NCI-H2107 (cell line): ENCODE measurements around the gene ULK1.
"Not testable (repeated sequence)": the region's sequence is repeated elsewhere in the genome, so short reads cannot be mapped to it uniquely, and the experiment has no call there.

ENCODE experiments used
- DNase-seq: peaks from one replicate; lab custom pipeline; 2025; lab: John Stamatoyannopoulos, UW

Gene ULK1

DNA sequence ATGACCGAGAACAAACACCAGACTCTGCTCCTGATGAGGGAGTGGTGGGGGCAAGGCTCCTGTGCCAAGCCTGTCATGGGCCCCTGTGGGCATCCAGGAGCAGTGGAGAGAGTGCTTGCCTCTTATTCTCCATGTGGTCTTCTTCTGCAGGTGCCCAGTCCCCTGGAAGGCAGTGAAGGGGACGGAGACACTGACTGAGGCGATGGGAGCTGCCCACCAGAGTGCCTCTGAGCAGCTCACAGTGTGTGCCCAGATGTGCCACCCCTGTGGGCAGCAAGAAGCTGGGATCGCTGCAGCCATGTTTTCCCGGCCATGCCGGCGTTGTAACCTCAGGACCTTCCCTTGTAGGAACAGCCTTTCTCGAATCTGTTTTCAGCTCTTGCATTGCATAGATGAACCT, 49.0 kb downstream of the ULK1 start:
- DNase-seq, result no peak

DNA sequence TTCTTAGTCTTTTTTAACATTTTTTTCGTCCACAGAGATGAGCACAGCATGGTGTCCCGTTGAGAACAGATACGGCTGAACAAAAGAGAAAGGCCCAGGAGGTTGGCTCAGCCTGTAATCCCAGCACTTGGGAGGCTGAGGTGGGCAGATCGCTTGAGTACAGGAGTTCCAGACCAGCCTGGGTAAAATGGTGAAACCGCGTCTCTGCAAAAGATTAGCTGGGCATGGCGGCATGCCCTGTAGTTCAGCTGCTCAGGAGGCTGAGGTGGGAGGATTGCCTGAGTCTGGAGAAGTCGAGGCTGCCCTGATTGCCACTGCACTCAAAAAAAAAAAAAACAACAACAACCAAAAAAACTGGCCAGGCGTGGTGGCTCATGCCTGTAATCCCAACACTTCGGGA, 49.5 kb downstream of the ULK1 start:
- DNase-seq, result no peak

DNA sequence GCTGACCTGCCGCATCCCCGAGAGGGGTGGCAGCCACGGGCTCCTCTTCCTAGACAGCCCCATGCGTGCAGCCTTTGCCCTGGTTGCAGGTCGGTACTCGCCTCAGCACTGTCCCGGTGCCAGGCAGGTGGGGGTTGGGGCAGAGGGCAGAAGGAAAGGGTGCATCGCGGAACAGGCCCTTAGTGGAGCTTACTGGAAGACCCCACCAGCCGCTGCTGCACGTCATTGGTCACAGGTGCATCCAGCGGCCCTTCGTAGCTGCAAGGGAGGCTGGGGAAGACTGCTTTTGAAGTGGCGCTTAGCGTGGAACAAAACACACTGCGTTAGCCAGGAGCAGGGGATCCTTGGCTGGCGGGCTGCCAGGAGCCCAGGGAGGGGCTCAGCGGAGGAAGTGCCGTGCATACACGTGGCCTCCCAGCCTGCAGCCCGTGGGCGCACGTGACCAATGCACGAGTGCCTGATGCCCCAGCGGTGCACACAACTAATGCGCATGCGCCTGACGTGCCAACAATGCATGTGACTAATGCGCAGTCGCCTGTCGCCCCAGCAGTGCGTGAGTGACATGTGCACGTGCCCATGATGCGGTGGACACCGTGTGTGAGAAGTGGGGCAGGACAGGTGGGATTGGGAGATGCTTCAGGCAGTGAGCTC, 50.3 kb downstream of the ULK1 start:
- DNase-seq, result no peak

DNA sequence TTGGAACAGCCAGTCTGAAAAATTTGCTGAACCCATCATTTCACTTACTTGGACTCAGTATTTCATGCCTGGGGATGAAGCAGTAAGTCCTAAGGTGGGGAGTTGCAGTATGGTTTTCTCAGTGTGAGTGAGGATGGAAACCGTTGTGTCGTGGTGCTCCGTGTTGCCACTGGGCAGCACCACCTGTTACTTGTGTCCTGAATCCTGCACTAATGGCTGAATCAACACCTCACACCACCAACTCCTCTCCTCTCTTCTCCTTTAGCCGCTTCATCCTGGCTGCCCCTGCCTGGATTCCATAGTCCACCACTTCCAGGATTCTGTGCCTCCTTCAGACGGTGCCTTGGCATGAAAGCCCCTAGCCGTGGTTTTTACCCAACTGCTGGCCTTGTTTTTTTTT, 52.3 kb downstream of the ULK1 start:
- DNase-seq, result no peak

DNA sequence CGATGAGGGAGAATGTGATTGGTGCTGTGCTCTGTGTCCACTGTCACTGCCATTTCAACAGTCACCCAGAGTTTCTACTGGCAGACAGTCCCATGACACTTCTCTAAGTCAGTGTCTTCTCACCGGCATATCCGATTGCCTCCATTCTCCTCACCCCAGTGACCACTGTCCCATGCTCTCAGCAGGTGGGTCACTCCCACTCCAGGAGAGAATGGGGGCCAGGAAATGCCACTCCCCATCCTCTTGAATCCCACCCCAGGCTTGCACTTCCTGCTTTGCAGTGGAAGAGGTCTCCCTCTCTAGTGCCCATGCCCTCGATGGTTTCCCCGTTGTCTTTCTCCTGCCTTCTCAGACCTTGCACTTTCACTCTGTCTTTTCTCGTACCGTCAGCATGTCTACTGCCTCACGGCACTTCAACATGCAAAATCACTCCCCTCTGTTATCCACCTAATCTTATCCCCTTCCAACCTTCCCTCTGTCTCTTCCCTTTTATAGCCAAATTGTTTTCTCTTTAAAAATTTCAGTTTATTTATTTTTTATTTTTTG, 53.1 kb downstream of the ULK1 start:
- no peak for DNase-seq

DNA sequence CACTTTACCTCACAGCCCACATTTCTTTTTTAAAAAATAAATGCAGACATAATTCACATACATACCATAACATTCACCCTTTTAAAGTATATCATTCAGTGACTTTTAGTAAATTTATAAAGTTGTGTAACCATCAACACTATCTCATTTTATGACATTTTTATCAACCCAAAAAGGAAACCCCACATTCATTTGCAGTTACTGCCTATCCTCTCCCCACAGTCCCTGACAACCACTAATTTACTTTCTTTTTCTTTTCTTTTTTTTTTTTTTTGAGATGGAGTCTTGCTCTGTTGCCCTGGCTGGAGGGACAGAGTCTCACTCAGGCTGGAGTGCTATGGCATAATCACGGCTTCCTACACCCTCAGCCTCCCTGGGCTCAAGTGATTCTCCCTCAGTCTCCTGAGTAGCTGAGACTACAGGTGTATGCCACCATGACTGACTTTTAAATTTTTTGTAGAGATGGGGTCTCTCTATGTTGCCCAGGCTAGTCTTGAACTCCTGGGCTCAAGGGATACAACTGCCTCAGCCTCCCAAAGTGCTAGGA, 53.8 kb downstream of the ULK1 start:
- no peak for DNase-seq

DNA sequence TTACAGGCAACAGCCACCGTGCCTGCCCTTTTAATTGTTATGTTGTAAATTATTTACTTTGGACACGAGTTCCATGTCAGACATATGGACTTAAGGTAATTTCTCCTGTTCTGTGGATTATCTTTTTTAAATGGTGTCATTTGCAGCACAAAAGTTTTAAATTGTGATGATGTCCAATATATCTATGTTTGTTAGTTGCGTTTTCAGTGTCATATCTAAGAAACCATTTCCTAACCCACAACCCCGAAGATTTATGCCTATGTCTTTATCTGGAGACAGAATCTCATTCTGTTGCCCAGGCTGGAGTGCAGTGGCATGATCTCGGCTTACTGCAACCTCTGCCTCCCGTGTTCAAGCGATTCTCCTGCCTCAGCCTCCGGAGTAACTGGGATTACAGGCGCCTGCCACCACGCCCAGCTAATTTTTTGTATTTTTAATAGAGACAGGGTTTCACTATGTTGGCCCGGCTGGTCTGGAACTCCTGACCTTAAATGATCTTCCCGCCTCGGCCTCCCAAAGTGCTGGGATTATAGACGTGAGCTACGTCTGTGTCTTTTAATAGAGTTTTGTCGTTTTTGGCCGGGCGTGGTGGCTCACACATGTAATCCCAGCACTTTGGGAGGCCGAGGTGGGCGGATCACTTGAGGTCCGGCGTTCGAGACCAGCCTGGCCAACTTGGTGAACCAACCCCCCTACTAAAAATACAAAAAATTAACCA, 54.5 kb downstream of the ULK1 start:
- DNase-seq, result not testable (repeated sequence)

DNA sequence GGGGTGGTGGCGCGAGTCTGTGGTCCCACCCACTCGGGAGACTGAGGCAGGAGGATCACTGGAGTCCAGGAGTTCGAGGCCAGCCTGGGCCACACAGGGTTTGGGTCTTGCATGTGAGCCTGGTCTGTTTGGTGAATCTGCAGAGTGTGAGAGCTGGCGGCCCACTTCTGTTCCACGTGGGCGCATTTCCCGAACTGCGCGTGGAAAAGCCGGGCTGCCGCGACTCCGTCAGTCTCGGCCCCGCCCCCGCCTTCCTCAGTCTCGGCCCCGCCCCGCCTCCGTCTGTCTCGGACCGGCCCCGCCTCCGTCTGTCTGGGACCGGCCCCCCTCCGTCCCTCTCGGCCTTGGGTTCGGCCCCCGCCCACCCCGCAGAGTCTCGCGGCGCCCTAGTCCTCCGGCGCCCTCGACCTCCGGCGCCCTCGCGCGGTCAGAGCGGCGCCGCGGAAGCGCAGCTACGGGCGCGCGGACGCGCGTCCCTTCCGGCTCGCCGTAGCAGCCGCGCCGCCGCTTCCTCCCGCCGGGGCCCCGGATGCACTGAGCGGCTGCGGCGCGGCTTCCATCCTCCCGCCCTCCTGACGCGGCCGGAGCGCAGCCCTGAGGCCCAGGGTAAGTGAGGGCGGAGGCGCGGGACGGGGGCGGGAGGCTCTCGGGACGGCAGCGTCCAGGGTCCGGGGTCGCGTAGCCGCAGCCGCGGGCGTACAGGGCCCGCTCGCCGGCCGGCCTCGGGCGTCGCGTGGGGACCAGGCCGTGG, 55.2 kb downstream of the ULK1 start, which contains the start of gene EP400:
Gene EP400, plus strand, starts transcription at position 512 of the 751 bp plus-strand sequence. CDS start 10,678 bp downstream, outside the sequence.
- peak; percentile 84 for DNase-seq

DNA sequence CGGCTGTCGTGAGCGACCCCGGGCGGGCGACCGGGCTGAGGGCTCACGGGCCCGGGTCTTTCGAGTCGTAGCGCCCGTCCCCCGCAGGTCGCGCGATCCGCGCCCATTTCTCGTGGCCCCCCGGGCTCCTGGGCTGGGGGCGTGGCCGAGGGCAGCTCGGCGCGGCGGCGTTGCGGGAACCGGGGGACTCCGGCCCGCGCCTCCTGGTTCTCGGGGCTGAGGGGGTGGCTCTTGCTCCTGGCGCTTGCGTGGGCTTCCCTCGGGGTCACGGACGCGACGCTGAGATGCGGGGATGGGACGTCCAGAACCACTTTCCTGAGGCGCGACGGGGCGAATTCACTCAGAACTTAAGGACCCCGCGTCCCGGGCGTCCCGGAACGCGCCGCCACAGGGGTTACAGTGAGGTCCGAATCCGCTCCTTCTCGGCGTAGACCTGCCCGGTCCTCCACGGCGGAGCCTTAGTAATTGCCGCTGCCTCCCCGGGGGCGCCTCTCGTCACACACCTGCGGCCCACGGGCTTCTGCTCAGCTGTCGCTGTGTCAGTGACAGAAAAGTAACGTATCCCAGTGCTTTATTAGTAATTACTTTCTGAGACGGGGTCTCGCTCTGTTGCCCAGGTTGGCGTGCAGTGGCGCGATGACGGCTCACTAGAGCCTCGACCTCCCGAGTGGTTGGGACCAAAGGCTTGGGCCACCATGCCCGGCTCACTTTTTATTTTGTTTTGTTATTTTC, 55.9 kb downstream of the ULK1 start:
- peak; percentile 13 for DNase-seq

DNA sequence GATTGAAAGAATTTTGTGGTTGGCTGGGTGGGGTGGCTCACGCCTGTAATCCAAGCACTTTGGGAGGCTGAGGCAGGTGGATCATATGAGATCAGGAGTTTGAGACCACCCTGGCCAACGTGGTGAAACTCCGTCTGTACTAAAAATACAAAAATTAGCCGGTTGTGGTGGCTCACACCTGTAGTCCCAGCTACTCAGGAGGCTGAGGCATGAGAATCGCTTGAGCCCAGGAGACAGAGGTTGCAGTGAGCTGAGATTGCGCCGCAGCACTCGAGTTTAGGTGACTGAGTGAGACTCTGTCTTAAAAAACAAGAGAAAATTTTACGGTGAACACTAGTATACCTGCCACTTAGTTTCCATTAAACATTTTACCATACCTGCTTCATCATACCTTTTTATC, 59.4 kb downstream of the ULK1 start:
- not testable (repeated sequence) for DNase-seq

DNA sequence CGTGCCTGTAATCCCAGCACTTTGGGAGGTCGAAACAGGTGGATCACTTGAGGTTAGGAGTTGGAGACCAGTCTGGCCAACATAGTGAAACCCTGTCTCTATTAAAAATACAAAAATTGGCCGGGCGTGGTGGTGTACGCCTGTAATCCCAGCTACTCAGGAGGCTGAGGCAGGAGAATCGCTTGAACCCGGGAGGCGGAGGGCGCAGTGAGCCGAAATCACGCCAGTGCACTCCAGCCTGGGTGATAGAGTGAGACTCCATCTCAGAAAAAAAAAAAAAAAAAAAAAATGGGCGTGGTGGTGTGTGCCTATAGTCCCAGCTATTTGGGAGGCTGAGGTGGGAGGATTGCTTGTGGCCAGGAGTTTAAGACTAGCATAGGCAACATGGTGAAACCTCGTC, 60.0 kb downstream of the ULK1 start:
- DNase-seq, result not testable (repeated sequence)

DNA sequence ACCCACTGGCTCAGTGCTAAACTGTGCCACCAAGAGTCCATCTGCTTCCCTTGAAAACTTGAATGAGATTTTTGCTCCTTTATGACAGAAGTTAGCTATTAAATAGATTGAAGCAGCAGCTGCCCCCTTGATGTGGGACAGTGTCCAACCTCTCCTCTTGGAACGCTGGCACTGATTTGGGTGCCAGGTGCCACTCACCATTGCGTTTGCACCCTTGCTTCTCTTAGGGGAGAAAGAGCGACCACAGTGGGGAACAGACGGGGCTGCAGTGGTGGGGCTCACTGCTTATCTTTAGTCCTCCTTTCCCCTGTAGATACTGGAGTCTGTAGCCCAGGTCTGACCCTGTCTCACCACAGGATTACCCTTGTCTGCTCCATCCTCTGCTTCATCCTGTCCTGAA, 64.7 kb downstream of the ULK1 start:
- no peak for DNase-seq

DNA sequence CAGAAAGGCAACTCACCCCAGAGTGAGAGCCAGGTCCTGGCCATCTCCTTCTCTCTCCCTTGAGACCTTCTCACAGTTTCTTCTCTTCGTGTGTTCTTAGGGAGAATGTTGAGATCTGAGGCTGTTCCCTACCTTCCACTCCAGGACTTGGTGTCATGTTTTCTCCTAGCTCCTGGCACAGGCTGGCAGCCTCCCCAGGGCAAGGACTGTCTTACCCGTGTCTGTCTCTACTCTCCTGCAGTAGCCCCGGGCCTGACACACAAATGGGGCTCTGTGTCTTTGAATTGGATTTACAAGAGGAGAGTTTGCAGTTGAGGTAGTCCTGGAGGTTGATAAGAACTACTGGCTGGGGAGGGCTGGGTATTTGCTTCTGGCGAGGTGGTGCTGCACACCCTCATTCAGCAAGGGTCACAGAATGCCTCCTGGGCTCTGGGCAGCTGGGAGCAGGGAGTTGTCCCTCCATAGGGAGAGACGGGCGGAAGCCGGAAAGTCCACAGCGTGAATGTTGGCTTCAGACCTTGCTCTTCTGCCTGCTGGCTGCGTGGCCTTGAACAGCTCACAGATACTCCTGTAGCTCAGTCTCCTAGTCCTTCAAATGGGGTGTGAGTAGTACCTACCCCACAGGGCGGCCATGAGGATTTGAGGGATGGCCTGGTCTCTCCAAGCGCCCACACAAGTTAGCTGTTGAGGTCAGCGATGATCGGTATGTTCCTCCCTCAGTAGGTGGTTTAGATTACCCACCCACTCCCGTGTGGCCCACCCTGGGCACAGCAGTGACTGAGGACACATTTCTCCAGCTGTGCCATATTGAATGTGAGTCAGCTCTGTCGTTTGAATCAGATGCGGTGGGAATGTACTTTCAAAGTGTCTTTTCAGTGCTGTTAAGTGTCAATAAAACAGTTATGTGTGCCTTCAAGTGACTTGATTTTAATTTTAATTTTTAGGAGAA, 65.5 kb downstream of the ULK1 start:
- DNase-seq, result no peak

DNA sequence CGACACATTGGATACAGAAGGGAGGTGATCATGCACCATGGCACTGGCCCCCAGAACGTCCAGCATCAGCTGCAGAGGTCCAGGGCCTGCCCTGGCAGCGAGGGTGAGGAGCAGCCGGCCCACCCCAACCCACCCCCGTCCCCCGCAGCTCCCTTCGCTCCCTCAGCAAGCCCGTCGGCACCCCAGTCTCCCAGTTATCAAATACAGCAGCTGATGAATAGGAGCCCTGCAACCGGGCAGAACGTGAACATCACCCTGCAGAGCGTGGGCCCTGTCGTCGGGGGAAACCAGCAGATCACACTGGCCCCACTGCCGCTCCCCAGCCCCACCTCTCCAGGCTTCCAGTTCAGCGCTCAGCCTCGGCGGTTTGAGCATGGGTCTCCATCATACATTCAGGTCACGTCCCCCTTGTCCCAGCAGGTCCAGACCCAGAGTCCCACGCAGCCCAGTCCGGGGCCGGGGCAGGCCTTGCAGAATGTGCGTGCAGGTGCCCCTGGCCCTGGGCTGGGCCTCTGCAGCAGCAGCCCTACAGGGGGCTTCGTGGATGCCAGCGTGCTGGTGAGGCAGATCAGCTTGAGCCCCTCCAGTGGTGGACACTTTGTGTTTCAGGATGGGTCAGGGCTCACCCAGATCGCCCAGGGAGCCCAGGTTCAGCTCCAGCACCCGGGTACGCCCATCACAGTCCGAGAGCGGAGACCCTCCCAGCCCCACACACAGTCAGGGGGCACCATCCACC, 66.3 kb downstream of the ULK1 start:
- not testable (repeated sequence) for DNase-seq

DNA sequence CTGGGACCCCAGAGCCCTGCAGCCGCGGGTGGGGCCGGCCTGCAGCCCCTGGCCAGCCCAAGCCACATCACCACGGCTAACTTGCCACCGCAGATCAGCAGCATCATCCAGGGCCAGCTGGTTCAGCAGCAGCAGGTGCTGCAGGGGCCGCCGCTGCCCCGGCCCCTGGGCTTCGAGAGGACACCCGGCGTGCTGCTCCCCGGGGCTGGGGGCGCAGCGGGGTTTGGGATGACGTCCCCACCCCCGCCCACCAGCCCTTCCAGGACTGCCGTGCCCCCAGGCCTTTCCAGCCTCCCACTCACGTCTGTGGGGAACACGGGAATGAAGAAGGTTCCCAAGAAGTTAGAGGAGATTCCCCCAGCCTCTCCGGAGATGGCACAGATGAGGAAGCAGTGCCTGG, 66.9 kb downstream of the ULK1 start:
- not testable (repeated sequence) for DNase-seq

DNA sequence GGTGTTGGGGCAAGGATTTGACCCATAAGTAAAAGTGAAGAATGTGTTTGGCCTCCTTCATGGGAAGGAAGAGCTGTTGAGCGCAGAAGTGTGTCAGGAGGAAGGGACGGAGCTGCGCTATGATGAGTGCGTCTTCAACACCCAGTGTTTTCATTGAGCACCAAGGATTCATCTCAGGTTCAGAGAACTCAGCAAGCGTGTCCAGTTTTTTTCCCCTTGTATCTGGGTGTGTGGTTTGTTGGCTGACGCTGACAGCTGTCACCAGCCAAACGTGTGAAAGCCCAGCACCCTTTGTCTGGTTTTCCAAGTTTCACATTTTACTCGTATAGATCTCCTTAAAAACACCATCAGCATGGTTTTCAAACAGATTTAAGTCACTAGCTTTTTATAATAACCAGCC, 67.6 kb downstream of the ULK1 start:
- DNase-seq, result no peak

DNA sequence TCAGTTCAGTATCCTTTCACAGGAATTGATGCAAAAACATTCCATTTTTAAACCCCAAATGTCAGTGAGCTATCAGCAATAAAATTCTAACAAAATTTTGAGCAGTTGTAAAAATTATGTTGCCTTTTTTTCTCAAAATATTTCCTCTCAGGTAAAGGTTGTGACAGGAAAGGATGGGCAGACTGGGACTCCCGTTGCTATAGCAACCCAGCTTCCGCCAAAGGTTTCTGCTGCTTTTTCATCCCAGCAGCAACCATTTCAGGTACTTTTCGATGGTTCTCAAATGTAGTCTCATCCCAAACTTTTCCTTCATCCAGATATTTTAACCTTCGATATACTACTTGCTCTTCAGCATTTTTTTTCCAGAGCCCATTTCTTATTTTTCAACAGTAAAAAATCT, 69.0 kb downstream of the ULK1 start:
- no peak for DNase-seq

DNA sequence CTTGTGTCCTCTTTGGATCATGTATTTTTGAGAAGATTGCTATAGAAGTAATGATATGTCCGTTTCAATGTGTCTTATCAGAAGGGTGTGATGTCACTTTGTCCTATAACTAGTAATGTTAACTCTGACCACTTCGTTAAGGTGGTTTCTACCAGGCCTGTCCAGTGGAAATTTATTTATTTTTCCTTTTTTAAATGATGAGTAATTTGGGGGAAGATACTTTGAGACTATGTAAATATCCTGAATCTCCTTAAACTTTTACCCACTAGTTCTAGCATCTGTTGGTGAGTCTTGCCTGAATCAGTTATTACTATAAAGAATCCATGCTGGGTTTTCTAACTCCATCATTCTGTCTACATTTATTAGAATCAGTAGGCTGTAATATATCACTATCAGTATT, 70.7 kb downstream of the ULK1 start:
- no peak for DNase-seq

DNA sequence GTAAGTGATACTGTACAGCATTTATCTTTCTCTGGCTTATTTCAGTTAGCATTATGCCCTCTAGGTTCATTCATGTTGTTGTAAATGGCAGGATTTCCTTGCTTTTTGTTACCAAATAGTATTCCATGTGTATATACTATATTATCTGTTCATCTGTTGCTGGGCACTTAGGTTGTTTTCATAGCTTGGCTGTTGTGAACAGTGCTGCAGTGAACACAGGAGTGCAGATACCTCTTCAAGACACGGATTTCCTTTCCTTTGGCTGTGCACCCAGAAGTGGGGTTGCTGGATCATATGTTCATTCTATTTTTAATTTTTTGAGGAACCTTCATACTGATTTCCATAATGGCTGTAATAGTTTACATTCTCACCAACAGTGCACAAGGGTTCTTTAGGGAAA, 76.8 kb downstream of the ULK1 start:
- no peak for DNase-seq
